ENCODE data around the gene MVD. TPM values are rescaled to one million over a fixed set of nuclear protein-coding genes. Genes with fewer than 3 reads are reported as not detected.

MVD gene
- total RNA-seq, 4 donors from 2014 or later = 36.8 to 107 (median 60.6) TPM

- peaks cover 0 to 72% (median 0%) of the 10 kb centered on the region in 3 donors for H3K36me3 ChIP-seq
- TF ChIP-seq POLR2A (IDR thresholded peaks at IDR 0.05) (no peak), CTCF (IDR thresholded peaks at IDR 0.05) (no peak)
- H3K4me3 ChIP-seq = no peak overlapping the region
These were observed 57.4 kb downstream of the MVD start for GRCh38 chr16:88605186-88606147.

GRCh38 chr16:88602091-88602490 is 60.8 kb downstream of the MVD start:
- no peak overlapping the region for H3K27ac ChIP-seq
- no peaks in the 10 kb centered on the region for H3K4me1 ChIP-seq
- H3K4me3 ChIP-seq = no peak overlapping the region
- DNase-seq = no peak
- H3K36me3 ChIP-seq = peaks cover 0 to 82% (median 0%) of the 10 kb centered on the region in 3 donors
- TF ChIP-seq POLR2A (IDR thresholded peaks at IDR 0.05) = no peak
- no peak for TF ChIP-seq CTCF (IDR thresholded peaks at IDR 0.05)
- no peaks in the 10 kb centered on the region for H3K9me3 ChIP-seq
- no peaks in the 10 kb centered on the region for H3K27me3 ChIP-seq

More at GRCh38 chr16:88605186-88606147, 57.4 kb downstream of the MVD start:
- no peaks in the 10 kb centered on the region for H3K27me3 ChIP-seq
- H3K27ac ChIP-seq = no peak overlapping the region
- no peaks in the 10 kb centered on the region for H3K9me3 ChIP-seq
- DNase-seq = no peak
- no peaks in the 10 kb centered on the region for H3K4me1 ChIP-seq

Other genes starting within 250 kb of the MVD start
- gene ZFPM1, start 209.8 kb downstream of the MVD start, total RNA-seq = 1 to 10 TPM; 3.0 to 7.9 (median 4.9) TPM
- gene ZC3H18, start 92.7 kb downstream of the MVD start, total RNA-seq = 10 to 100 TPM; 22.8 to 47.0 (median 32.9) TPM
- gene IL17C, start 24.5 kb downstream of the MVD start, total RNA-seq = not detected
- gene CYBA, start 12.0 kb downstream of the MVD start, total RNA-seq = 100 to 1,000 TPM; 131 to 162 (median 141) TPM
- gene SNAI3, start 23.4 kb upstream of the MVD start, total RNA-seq = under 1 TPM in 2 of 4 donors, not detected in 2; 0.70 to 0.80 TPM
- gene RNF166, start 43.3 kb upstream of the MVD start, total RNA-seq = 10 to 100 TPM; 14.5 to 64.4 (median 23.1) TPM
- gene CTU2, start 43.4 kb upstream of the MVD start, total RNA-seq = 10 to 100 TPM in 2 of 4 donors, 1 to 10 TPM in 2; 3.9 to 25.1 (median 9.3) TPM
- gene PIEZO1, start 122.1 kb upstream of the MVD start, total RNA-seq = 100 to 1,000 TPM in 3 of 4 donors, 10 to 100 TPM in 1; 76.9 to 218 (median 183) TPM
- 10 to 100 TPM in 2 of 4 donors, 1 to 10 TPM in 2; 7.9 to 28.1 (median 10.1) TPM for gene CDT1, start 140.7 kb upstream of the MVD start, total RNA-seq
- gene APRT, start 148.8 kb upstream of the MVD start, total RNA-seq = 100 to 1,000 TPM; 109 to 190 (median 122) TPM
- 100 to 1,000 TPM in 3 of 4 donors, 10 to 100 TPM in 1; 46.4 to 180 (median 133) TPM for gene GALNS, start 193.9 kb upstream of the MVD start, total RNA-seq
- gene TRAPPC2L, start 194.0 kb upstream of the MVD start, total RNA-seq = 10 to 100 TPM; 20.4 to 47.9 (median 35.4) TPM
- not detected for gene PABPN1L, start 203.6 kb upstream of the MVD start, total RNA-seq